DMS 273 treated with DMSO at 0.1 percent for 48 hours (cell line): ENCODE data around the gene EXOC4.
"Not testable (repeated sequence)": the region's sequence is repeated elsewhere in the genome, so short reads cannot be mapped to it uniquely, and the experiment has no call there.

ENCODE experiments used
- DNase-seq: peaks from one replicate; lab custom pipeline; 2025; lab: John Stamatoyannopoulos, UW

Gene EXOC4

DNA sequence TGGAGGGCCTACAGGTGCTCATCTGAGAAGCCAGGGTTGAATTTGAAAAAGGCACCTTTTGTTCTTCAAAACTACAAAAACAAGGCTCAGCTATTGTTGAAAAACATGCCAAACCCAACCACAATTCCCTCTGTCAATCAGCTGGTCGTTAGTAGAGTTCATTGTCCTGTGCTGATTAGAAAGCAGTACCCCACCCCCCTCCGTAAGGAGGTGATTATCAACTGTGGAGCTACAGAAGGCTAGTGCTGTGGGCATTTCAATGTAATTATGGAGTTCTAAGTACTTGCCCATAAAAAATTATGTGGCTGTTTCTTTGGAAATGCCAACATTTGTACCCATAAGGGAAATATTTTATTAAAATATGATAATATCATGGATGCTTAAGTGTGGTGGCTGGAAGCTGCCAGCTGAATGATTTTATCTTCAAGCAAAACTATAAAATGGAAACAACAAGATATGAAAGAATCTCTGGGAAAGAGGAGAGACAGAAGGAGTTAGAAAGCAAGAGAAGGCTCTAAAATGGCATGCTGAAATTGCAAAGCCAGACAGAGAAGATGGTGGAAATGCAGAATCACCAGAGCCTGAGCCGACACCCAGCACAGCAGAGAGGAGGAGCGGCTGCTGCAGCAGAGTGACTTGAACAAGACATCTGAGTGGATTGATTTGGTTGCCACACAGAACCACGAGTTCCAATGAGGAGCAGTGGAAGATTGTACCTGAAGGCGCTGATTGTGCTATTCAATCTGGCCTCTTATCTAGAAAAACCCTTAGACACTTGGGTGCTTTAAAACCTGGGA lies 694.8 kb downstream of the EXOC4 start:
- DNase-seq = no peak

GRCh38 chr7:133948588-133948987 lies 695.7 kb downstream of the EXOC4 start:
- DNase-seq = no peak

DNA sequence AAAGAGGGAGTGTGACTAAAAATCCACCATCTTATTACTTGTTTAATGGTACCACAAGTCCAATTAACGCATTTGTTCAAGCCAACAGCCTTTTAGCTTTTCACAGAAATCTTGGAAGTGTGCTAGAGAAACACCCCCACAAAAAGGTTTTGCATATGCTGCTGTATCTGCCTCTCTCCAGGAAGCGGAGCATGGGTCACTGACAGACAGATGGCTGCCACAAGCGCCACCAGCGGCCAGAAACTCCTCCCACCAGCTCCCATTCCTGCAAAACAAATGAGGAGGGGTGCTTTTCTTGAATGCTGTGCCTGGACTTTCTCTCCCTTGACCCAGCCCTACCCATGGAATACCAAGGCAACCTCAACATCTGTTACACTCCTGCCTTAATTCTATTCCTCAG lies 698.0 kb downstream of the EXOC4 start:
- DNase-seq = no peak

DNA sequence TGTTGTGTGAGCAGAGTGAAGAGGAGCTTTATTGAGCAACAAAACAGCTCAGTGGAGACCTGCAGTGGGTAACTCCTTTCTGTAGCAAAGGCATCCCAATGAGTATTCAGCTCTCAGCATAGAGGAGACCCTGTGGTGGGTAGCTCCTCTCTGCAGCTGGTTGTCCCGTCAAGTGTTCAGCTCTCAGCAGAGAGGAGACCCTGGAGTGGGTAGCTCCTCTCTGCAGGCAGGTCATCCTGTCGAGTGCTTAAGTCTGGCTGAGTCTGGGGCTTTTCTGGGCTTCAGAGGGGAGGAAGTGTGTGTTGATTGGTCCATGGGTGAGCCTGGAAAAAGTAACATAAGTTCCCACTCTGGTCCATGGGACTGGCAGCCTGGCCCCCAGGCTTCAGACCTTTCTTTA lies 702.3 kb downstream of the EXOC4 start:
- DNase-seq = no peak

- DNase-seq = no peak
Observed at GRCh38 chr7:133957845-133958244, 705.0 kb downstream of the EXOC4 start.

- DNase-seq = no peak
Observed at GRCh38 chr7:133958822-133959221, 705.9 kb downstream of the EXOC4 start.

DNA sequence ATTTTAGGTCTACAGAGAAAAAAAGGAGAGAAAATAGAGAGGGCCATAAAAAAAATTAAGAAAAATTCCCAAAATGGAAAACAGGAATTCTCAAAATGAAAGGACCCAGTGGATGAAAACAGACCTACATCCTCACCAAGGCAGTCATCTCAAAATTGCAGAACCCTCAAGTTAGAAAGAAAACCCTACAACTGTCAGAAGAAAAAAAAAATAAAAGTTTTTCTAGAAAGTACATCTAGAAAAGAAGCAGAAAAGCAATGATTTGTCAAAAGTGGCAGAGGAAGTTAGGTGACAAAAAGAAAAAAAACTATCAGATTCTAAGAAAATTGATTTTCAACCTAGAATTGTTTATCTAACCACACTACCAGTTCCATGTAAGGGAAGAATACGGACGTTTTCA lies 706.6 kb downstream of the EXOC4 start:
- DNase-seq = no peak

- no peak for DNase-seq
Observed at GRCh38 chr7:133961724-133962123, 708.8 kb downstream of the EXOC4 start.

DNA sequence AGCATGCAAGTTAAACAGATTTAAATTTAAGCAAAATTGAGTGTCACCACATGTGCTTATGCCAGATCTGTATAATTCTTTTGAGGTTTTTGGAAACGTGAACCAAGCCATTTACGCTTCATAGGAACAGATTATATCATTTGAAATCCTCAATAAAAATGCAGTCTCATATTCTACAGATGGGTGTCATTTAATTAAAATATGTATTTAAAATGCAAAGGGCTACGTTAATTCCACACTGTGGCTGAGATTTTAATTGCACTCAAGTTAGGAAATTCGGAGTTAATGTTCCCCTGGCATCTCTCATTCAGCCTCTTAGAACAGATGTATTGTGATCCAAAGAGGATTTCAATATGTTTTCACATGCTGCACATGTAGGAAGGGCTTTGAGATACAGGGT lies 709.8 kb downstream of the EXOC4 start:
- DNase-seq = no peak

DNA sequence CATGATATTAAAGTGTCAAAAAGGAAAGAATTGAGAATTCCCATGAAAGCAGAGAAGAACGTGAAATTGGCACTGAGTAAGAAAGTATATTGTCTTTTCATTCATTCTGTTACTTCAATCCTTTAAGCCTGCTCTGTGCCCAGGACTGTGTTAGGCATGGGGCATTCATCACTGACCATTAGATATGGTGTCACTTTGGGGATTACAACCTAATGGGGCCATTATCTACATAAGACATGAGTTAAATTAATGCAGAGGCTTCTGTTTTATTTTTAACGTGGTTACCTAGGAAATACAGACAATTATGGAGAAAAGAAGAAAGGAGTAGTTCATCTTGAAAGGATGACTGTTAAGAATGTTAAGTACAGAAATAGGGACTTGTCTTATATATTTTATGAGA lies 710.8 kb downstream of the EXOC4 start:
- no peak for DNase-seq

DNA sequence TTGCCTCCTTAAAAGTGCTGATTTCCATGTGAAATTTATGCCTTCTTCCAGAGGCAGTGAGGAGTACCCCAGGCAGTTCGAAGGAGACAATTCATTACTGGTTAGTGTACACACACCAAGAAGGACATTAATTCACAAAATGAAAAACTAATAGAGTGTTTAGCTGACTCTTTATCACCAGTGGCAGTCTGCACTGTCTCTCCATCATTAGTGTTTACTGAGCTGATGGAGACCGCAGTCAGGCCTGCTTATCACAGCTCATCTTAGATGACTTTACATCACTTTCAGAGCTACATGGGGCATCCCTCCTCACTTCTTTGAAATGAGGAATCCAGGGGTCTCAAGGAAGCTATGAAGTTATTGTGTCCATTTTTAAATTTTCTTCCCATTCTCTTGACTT lies 718.7 kb downstream of the EXOC4 start:
- no peak for DNase-seq

DNA sequence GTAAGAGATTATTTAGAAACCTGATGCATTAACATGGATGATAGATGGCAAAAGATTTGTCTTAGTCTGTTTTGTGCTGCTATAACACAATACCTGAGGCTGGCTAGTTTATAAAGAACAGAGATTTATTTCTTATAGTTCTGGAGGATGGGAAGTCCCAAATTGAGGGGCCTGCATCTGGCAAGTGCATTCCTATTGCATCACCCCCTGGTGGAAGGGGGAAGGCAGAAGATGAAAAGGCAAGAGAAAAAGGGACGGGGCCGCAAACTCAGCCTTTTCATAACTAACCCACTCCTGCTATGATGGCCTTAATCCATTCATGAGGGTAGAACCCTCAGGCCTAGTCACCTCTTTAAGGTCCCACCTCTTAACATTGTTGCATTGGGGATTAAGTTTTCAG lies 720.8 kb downstream of the EXOC4 start:
- no peak for DNase-seq

- DNase-seq = no peak
Observed at GRCh38 chr7:133975130-133975529, 722.3 kb downstream of the EXOC4 start.

DNA sequence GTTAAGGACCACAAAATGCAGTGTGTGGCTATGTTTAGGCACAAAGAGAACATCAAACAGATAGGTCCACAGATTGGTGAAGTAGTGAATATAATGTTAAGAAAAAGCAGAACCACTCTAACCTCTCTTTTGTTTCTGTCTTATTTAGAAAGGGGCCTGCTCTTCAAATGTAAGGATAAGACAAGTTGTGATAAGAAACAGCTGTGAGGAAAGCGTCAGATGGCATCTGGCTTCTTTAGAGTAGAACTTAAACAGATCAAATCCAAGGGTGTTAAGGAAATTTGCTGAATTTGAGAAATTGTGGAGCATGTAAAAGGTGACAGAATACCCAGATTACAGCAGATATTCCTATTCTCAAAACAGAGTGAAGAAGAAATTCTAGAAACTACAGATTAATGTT lies 723.3 kb downstream of the EXOC4 start:
- no peak for DNase-seq

- no peak for DNase-seq
Observed at GRCh38 chr7:133977409-133978274, 724.8 kb downstream of the EXOC4 start.

- DNase-seq = no peak
Observed at GRCh38 chr7:133978502-133979295, 725.8 kb downstream of the EXOC4 start.

GRCh38 chr7:133980804-133981203 lies 727.9 kb downstream of the EXOC4 start:
- no peak for DNase-seq

DNA sequence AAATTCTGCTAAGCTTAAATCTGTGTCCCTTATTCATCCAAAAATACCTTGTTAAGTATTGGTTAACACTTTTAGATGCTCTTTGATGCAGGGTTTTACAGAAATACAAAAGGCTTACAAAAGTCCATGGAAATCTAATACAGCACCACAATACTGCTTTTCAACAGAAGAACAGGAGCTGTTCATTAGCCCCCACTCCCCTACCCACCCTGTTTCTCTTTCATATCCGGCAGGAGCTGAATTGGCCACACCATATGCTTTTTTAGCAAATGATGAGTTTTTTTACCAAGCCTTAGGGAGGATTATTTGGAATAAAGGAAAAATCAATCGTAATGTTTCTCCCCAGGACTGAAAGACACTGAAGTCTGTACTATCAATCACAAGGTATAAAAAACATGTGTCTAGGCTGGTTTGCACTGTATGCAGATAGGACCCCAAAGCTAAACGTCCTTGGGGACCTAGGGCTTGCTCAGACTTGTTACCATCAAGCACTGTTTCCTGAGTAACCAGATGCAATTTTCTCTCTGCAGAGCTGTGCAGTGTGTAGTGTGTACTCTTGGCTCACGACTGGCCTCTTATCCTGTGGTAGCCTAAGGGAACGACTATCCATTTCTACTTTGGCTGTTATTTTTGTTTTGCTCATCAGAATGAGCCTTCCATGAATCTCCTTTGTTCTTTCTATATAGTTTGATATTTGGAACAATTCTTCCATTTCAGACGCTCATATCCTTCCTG lies 731.0 kb downstream of the EXOC4 start:
- DNase-seq = peak; percentile 47

- DNase-seq = no peak
Observed at GRCh38 chr7:133985300-133985699, 732.4 kb downstream of the EXOC4 start.

- DNase-seq = no peak
Observed at GRCh38 chr7:133987582-133987981, 734.7 kb downstream of the EXOC4 start.

GRCh38 chr7:133993547-133993946 lies 740.7 kb downstream of the EXOC4 start:
- DNase-seq = no peak

DNA sequence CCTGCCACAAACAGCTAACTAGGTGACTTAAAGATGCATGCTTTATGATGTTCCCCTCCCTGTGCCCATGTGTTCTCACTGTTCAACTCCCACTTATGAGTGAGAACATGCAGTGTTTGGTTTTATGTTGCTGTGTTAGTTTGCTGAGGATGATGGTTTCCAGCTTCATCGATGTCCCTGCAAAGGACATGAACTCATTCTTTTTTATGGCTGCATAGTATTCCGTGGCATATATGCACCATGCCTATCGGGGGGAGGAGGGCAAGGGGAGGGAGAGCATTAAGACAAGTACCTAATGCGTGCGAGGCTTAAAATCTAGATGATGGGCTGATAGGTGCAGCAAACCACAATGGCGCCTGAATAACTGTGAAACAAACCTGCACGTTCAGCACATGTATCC lies 741.2 kb downstream of the EXOC4 start:
- DNase-seq = not testable (repeated sequence)
